Subcutaneous abdominal adipose tissue (tissue), 5 donors: ENCODE measurements around the gene PRAF2.

Experiments used
- H3K27ac ChIP-seq: one replicate; pipeline ENCODE4 v1.7.0; 2013; ENCODE audit warnings: low read depth, mild to moderate bottlenecking, inconsistent platforms, low read length, moderate library complexity
- H3K27me3 ChIP-seq, 5 donors: one replicate each; pipeline ENCODE4 v1.7.0; 2013; ENCODE audit warnings: low read length in 5 of 5, inconsistent platforms in 1 of 5; ENCODE audit not compliant: control insufficient read depth in 5 of 5, insufficient read depth in 4 of 5
- H3K36me3 ChIP-seq, 5 donors: one replicate each; pipeline ENCODE4 v1.7.0; 2013; ENCODE audit warnings: low read length in 5 of 5; ENCODE audit not compliant: control insufficient read depth in 5 of 5, insufficient read depth in 5 of 5
- H3K4me1 ChIP-seq, 5 donors: one replicate each; pipeline ENCODE4 v1.7.0; 2013; ENCODE audit warnings: low read length in 5 of 5, mild to moderate bottlenecking in 3 of 5, moderate library complexity in 1 of 5; ENCODE audit not compliant: control insufficient read depth in 5 of 5, insufficient read depth in 5 of 5
- H3K4me3 ChIP-seq, 5 donors: one replicate each; pipeline ENCODE4 v1.7.0; 2013; ENCODE audit warnings: low read length in 5 of 5, low read depth in 1 of 5
- H3K9ac ChIP-seq, 5 donors: one replicate each; pipeline ENCODE4 v1.7.0; 2013; ENCODE audit warnings: low read length in 5 of 5, mild to moderate bottlenecking in 4 of 5, moderate library complexity in 3 of 5
- H3K9me3 ChIP-seq, 5 donors: one replicate each; pipeline ENCODE4 v1.7.0; 2013; ENCODE audit warnings: low read length in 5 of 5; ENCODE audit not compliant: control insufficient read depth in 5 of 5
- donor health status: healthy.
- donor health status: healthy.
- donor health status: healthy.
- donor health status: healthy.
- donor health status: healthy.

Gene PRAF2

GRCh38 chrX:49079489-49080428 is 6.0 kb upstream of the PRAF2 start, which contains the start of gene WDR45:
Gene WDR45 (minus strand): TSS chrX:49079887. CDS start chrX:49078095, 1,792 bp downstream.
- Histone ChIP-seq H3K9ac (peak within 1 kb of the TSS; percentile 26 to 88 (median 84)), H3K4me3 (peak within 1 kb of the TSS; percentile 66 to 82 (median 75)), H3K27me3 (peaks cover 0 to under 1% (median 0%) of the 10 kb centered on the region in 5 donors), H3K4me1 (peaks cover 2 to 16% (median 10%) of the 10 kb centered on the region in 5 donors), H3K36me3 (peaks cover 0 to 29% (median 24%) of the 10 kb centered on the region in 5 donors), H3K27ac (peak within 1 kb of the TSS; percentile 93), H3K9me3 (no peaks in the 10 kb centered on the region)

GRCh38 chrX:49077941-49078340 is 4.1 kb upstream of the PRAF2 start:
- Histone ChIP-seq H3K4me3 (no peak overlapping the region), H3K9ac (no peak overlapping the region), H3K4me1 (peaks cover 2 to 28% (median 17%) of the 10 kb centered on the region in 5 donors), H3K27me3 (no peaks in the 10 kb centered on the region), H3K9me3 (no peaks in the 10 kb centered on the region), H3K27ac (peak overlapping the region; percentile 93), H3K36me3 (peaks cover 0 to 29% (median 24%) of the 10 kb centered on the region in 5 donors)

- Histone ChIP-seq H3K36me3 (peaks cover 0 to 30% (median 24%) of the 10 kb centered on the region in 5 donors), H3K27me3 (no peaks in the 10 kb centered on the region), H3K4me3 (no peak overlapping the region), H3K9me3 (peaks cover 0 to 5% (median 0%) of the 10 kb centered on the region in 5 donors), H3K4me1 (peaks cover 2 to 39% (median 24%) of the 10 kb centered on the region in 5 donors), H3K27ac (no peak overlapping the region), H3K9ac (no peak overlapping the region)
These were observed 1.5 kb upstream of the PRAF2 start for GRCh38 chrX:49075347-49075746.

GRCh38 chrX:49072712-49073095 is 1.1 kb downstream of the PRAF2 start:
- peaks cover 0 to 29% (median 22%) of the 10 kb centered on the region in 5 donors for H3K36me3 ChIP-seq

GRCh38 chrX:49071877-49072711 is 1.7 kb downstream of the PRAF2 start:
- Histone ChIP-seq H3K9me3 (peaks cover 0 to 5% (median 0%) of the 10 kb centered on the region in 5 donors), H3K27ac (no peak overlapping the region), H3K9ac (peak overlapping the region in 1 of 5 donors; percentile 25), H3K4me3 (peak overlapping the region; percentile 35 to 55 (median 53)), H3K27me3 (peaks cover 0 to 5% (median 0%) of the 10 kb centered on the region in 5 donors), H3K36me3 (peaks cover 0 to 23% (median 16%) of the 10 kb centered on the region in 5 donors), H3K4me1 (peaks cover 2 to 27% (median 13%) of the 10 kb centered on the region in 5 donors)

More at GRCh38 chrX:49072712-49073095, 1.1 kb downstream of the PRAF2 start:
- Histone ChIP-seq H3K27me3 (peaks cover 0 to 5% (median 0%) of the 10 kb centered on the region in 5 donors), H3K9me3 (peaks cover 0 to 5% (median 0%) of the 10 kb centered on the region in 5 donors), H3K9ac (no peak overlapping the region), H3K27ac (no peak overlapping the region), H3K4me3 (peak overlapping the region in 3 of 5 donors; percentile 54 to 59 (median 55)), H3K4me1 (peaks cover 2 to 27% (median 13%) of the 10 kb centered on the region in 5 donors)

- Histone ChIP-seq H3K4me3 (no peak overlapping the region), H3K36me3 (peaks cover 0 to 17% (median 9%) of the 10 kb centered on the region in 5 donors), H3K27ac (no peak overlapping the region), H3K4me1 (peaks cover 2 to 27% (median 13%) of the 10 kb centered on the region in 5 donors), H3K9ac (no peak overlapping the region), H3K9me3 (peaks cover 0 to 5% (median 0%) of the 10 kb centered on the region in 5 donors), H3K27me3 (peaks cover 0 to 5% (median 0%) of the 10 kb centered on the region in 5 donors)
These were observed 2.8 kb downstream of the PRAF2 start for GRCh38 chrX:49070988-49071387.

GRCh38 chrX:49069038-49069437 is 4.8 kb downstream of the PRAF2 start:
- Histone ChIP-seq H3K9ac (no peak overlapping the region), H3K36me3 (peaks cover 0 to 14% (median 4%) of the 10 kb centered on the region in 5 donors), H3K4me3 (no peak overlapping the region), H3K27me3 (peaks cover 0 to 6% (median 4%) of the 10 kb centered on the region in 5 donors), H3K27ac (no peak overlapping the region), H3K4me1 (peaks cover 0 to 20% (median 13%) of the 10 kb centered on the region in 5 donors), H3K9me3 (peaks cover 0 to 5% (median 0%) of the 10 kb centered on the region in 5 donors)

- Histone ChIP-seq H3K9me3 (peaks cover 0 to 5% (median 0%) of the 10 kb centered on the region in 5 donors), H3K36me3 (peaks cover 0 to 19% (median 8%) of the 10 kb centered on the region in 5 donors), H3K4me1 (peaks cover 0 to 6% (median 5%) of the 10 kb centered on the region in 5 donors), H3K9ac (no peak overlapping the region), H3K27ac (no peak overlapping the region), H3K4me3 (no peak overlapping the region), H3K27me3 (peaks cover 0 to 6% (median 5%) of the 10 kb centered on the region in 5 donors)
These were observed 6.3 kb downstream of the PRAF2 start for GRCh38 chrX:49067285-49068120.

GRCh38 chrX:49066690-49067089 is 7.1 kb downstream of the PRAF2 start:
- Histone ChIP-seq H3K9me3 (peaks cover 0 to 3% (median 0%) of the 10 kb centered on the region in 5 donors), H3K36me3 (peaks cover 0 to 25% (median 8%) of the 10 kb centered on the region in 5 donors), H3K9ac (no peak overlapping the region), H3K27me3 (peaks cover 0 to 6% (median 5%) of the 10 kb centered on the region in 5 donors), H3K4me3 (no peak overlapping the region), H3K4me1 (no peaks in the 10 kb centered on the region), H3K27ac (no peak overlapping the region)
